ENCODE results near the gene SLC66A2.
"Not testable (repeated sequence)": the region's sequence is repeated elsewhere in the genome, so short reads cannot be mapped to it uniquely, and the experiment has no call there.

SLC66A2 gene

DNA sequence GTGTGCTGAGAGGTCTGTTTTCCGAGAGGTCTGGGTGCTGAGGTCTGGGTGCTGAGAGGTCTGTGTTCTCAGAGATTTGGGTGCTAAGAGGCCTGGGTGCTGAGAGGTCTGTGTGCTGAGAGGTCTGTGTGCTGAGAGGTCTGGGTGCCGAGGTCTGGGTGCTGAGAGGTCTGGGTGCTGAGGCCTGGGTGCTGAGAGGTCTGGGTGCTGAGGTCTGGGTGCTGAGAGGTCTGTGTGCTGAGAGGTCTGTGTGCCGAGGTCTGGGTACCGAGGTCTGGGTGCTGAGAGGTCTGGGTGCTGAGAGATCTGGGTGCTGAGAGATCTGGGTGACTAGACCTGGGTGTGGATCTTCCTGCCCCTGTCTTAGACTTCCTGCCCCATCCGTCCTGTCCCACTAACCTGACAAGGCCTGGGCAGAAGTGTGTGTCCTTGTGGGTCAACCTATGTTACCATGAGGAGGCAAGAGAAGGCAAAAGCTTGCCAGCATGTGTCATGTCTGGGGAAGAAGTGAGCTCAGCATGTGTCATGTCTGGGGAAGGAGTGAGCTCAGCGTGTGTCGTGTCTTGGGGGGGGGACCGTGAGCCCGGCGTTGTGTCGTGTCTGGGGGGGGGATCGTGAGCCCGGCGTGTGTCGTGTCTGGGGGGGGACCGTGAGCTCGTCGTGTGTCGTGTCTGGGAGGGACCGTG, 84.4 kb downstream of the SLC66A2 start:
- no peak for DNase-seq (ENCODE audit: low spot score)

DNA sequence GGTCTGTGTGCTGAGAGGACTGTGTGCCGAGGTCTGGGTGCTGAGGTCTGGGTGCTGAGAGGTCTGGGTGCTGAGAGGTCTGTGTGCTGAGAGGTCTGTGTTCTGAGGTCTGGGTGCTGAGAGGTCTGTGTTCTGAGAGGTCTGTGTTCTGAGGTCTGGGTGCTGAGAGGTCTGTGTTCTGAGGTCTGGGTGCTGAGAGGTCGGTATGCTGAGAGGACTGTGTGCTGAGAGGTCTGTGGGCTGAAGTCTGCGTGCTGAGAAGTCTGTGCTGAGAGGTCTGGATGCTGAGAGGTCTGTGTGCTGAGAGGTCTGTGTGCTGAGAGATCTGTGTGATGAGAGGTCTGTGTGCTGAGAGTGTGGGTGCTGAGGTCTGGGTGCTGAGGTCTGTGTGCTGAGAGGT, 85.5 kb downstream of the SLC66A2 start:
- not testable (repeated sequence) for DNase-seq (ENCODE audit: low spot score)

DNA sequence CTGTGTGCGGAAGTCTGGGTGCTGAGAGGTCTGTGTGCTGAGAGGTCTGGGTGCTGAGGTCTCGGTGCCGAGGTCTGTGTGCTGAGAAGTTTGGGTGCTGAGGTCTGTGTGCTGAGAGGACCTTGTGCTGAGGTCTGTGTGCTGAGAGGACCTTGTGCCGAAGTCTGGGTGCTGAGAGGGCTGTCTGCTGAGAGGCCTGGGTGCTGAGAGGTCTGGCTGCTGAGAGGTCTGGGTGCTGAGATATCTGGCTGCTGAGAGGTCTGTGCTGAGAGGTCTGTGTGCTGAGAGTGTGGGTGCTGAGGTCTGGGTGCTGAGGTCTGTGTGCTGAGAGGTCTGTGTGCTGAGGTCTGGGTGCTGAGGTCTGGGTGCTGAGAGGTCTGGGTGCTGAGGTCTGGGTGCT, 86.5 kb downstream of the SLC66A2 start:
- not testable (repeated sequence) for DNase-seq (ENCODE audit: low spot score)

DNA sequence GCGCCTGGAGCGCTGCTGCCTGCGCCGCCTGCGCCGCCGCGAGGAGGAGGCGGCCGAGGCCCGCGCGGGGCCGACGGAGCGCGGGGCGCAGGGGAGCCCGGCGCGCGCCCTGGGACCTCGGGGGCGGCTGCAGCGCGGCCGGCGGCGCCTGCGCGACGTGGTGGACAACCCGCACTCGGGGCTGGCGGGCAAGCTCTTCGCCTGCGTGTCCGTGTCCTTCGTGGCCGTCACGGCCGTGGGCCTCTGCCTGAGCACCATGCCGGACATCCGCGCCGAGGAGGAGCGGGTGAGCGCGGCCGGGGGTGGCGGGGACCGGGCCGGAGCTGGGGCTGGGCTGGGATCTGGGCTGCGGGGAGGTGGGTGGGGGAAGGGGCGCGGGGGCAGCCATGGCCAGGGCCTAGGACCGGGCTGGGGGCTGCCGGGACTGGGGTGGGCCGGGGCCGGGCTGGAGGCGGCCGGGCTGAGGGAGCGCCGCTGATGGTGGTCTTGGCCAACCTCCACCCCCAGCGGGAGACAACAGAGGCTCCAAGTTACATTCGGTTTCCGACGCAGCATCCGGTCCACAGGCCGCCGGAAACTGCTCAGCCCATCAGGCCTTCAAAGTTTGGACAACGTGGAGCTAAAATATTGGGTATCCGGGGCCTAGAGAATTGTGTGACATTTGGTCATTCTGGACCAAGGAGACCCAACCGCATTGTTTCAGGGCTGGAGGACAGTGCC, 87.3 kb downstream of the SLC66A2 start:
- DNase-seq (ENCODE audit: low spot score) = no peak

DNA sequence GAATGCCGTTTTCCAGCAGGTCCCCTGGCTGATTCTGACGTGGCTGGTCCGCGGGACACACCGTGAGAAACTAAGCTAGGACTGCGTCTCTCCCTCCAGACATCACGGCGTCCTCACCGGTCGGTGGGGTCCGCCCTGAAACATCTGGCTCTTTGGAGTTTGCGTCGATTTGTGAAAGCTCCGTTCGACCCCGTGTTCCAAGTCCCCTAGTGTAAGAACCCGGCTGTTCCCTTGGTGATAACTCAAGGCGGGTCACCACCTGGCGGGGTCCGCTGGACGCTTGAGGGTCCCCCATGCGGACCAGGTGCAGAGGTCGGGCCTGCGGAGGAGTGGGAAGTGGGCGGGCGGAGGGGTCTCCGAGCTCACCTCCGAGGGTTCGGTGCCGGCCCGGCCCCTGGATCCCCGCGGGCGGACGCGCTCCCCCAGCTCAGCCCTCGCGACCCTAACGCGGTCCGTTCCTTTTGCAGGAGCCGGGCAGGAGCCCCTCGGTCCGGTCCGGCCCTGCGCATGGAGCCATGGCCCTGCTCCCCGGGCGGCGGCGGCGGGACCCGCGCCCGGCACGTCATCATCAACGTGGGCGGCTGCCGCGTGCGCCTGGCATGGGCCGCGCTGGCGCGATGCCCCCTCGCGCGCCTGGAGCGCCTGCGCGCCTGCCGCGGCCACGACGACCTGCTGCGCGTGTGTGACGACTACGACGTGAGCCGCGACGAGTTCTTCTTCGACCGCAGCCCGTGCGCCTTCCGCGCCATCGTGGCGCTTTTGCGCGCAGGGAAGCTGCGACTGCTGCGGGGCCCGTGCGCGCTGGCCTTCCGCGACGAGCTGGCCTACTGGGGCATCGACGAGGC, 88.1 kb downstream of the SLC66A2 start:
- DNase-seq (ENCODE audit: low spot score) = no peak

DNA sequence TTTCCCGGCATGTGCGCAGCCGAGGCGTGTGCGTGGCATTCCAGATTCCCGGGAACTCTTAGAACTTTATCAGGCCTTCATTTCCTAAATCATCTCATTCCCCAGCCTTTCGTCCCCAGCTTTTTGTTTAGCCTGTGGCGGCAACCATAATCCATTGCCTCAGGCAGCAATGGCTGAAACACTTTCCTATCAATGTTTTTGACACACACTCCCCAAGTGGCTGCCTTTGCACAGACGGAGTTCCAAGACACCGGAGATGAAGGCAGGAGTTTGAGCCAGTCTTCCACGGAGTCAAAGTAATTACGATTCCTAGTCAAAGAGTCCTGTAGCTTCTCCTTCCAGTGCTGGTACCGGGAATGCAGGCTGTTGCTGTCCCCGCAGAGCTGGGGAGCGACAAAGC, 88.9 kb downstream of the SLC66A2 start:
- no peak for DNase-seq (ENCODE audit: low spot score)

DNA sequence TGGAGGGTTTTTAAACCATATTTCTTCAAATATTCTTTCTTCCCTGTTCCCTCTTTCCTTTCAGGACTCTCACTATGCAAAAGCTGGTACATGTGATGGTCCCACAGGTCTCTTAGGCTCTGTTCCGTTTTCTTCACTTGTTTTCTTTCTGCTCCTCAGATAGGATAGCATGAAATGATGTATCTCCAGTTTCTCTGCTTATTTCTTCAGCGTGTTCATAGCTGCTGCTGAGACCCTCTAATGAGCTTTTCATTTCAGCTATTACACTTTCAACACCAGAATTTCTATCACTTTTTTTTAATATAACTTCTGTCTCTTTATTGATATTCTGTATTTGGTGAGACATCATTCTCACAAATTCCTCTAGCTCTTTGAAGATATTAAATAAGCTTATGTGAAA, 89.8 kb downstream of the SLC66A2 start:
- no peak for DNase-seq (ENCODE audit: low spot score)

DNA sequence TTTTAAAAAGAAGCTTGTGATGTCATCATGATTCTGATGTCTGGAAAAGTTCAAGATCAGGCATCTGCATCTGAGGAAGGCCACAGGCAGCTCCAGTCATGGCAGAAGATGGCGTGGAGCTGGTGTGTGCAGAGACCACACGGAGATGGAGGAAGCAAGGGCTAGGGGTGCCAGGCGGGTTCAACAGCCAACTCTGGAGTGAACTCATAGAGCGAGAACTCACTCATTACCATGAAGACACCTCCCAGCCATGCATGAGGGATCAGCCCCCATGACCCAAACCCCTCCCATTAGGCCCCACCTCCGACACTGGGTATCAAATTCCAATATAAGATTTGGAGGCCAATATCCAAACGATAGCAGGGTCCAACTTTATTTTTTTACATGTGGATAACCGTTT, 92.1 kb downstream of the SLC66A2 start:
- no peak for DNase-seq (ENCODE audit: low spot score)

DNA sequence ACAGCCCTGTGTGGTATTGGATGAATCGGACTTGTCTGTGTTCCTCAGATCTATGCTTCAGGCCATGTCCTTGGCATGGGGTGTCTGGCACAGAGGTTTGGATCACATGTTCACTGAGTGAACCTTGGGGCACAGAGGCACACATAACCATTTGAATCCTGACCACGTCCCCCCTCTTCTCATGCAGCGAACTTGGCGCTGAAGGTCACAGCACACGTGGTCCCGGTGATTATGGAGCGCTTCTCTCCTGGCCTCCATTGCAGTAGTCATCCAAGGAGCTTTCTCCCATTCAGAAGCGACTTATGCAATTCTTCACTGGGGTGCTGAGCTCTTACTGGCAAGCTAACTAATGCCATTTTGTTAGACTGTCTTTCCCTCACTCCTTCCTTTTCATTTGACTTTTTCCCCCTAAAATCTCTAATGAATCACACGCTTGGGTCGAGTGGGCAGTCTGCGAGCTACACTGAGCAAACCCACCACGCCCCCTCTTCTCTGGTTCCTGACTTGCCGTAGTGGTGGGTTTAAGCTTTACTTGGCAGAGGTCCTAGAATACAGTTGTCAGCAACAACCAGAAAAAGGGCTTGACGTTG, 94.3 kb downstream of the SLC66A2 start:
- no peak for DNase-seq (ENCODE audit: low spot score)

DNA sequence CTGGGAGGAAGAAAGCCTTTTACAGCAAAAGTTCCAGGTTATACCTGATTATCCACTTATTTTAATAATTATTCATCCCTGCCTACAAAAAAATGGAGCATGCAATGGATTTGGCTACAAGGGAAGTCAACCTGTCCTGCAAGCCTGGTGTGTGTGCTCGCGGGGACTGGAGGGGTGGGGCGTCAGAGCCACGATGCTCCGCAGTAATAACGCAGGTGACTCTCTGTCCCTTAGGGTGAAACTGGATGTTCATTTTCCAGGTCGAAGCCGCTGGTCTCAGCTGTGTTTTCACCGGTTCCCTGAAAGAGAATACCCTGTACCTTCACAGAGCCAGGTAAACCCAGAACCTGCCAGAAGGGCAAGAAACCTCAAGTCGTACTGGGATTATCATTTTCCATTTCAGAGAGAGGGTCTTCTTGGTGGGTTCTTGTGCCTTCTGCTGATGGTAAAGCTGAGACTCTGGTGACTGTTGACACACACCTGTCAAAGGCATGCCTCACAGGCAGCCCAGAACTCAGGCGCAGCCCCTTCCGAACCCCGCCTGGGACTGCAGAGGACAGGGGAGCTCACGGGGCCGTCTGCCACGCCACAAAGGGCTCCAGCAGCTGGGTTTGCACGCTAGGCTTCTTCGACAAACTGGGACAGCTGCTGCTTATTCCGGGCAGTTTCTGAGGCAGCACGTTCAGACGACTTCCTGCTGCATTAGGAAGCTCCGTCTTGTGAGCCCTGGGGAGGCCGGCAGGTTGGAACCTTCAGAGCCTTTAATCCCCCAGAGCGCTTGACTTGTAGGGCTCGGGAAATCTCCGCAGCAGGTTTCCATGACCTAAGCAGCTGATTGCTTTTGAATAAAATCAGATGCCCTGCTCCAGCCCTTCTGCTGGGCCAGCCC, 95.1 kb downstream of the SLC66A2 start:
- peak; percentile 44 for DNase-seq (ENCODE audit: low spot score)

DNA sequence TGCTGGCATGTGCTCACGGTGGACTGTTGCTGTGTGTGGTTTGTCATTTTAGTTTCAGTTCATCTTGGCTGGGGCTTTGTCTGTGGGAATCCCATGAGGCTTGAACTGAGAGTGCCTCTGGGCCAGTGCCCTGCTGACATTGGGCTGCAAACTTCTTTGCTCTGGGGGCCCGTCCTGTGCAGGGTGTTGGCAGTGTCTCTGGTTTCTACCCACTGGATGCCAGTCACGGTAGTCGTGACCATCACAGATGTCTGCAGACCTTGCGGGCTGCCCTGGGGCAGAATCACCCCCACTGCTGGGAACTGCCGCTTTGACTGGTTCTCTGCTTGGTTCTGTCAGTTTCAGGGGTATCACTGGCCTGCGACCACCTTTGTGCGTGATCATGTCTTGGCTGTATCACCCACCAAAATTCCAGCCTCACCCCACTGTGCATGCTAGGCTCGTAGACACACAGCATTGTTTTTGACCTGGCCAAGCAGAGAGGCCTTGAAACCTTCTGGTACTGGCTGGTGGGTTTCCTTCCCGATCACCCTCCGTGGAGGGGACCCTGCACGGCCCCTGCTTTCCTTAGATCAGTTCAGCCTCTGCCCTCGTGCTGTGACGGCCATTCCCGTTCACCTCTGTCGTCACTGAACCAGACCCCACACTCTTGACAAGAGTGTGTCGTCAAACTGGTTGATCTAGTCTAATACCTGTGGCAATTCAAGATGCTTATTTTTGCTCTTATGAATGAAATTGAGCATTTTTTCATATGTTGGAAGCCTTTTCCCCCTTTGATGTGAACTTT, 96.1 kb downstream of the SLC66A2 start:
- peak; percentile 70 for DNase-seq (ENCODE audit: low spot score)

DNA sequence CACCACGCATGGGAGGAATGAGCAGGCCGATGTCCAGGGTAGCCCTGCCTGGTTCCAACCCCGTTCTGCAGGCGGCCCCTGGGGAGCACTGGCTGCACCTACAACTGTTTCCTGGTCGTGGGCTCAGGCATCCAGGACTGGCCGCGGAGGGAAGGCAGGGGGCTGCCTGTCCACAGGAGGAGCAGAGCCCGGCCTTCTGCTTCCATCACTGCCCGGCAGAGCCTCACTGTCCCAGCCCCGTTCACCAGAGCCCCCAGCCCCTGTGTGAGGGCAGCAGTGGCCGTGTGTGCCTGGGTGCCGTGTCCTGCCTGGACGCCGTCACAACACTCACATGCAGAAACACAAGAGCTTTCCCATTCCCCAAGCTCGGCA, 97.5 kb downstream of the SLC66A2 start:
- no peak for DNase-seq (ENCODE audit: low spot score)

DNA sequence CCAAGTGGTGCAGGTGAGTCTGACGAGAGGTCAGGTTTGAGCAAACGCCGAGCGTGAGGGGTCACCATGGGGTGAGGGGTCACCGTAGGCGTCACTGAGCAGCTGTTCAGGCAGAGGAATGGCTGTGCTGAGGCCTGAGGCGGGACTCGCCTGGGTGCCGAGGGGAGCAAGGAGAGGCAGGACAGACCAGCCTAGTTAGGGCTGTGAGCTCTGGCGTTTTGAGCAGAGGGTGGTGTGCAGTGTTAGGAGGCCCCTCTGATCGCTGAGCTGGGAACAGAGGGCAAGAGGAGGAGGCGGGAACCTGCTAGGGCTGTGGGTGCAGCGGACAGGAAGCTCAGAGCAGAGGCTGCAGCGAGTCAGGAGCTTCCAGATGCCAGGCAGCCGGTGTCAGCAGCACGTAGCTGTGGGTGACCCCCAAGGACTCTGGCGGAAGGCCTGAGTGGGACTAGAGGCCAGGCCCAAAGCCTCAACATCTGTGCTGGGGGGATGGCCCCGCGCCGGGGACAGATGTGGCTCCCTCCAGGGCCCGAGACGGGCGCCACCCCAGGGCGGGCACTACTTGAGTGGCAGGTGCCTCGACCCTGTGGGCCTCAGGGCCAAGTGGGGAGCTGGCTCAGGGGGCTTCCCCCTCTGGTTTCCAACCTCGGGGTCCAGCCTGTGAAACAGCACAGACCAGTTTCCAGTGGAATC, 98.0 kb downstream of the SLC66A2 start:
- DNase-seq (ENCODE audit: low spot score) = no peak

DNA sequence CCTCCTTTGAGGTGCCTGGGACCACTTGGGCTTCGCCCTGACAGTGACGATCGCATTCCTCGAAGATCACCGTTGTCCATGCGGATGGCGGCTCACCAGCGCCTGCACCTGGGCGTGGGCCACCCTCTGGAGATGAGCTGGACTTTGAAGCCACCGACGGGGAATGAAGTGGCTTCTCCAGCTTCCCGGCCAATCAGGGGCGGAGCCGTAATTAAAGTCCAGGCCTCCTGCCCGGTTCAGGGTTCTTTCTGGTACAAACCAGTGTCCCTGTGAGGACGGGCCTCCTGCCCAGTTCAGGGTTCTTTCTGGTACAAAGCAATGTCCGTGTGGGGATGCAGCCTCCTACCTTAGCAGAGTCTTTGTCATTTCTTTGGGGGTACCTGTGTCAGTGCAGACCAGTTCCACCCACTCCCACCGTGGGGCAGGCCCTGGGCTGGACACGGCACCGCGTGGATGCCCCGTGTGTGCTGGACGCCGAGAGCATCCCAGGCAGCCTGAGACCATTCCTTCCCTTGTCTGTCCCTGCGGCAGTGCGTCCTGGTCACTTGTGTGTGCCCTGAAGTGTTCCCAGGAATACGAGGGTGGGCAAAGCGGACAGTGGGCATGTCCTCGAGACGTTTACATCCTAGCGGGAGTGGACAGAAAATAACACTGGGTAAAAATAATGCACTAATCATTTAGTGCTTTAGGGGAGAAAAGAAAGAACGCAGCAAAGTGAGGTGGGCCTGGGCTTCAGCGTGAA, 98.7 kb downstream of the SLC66A2 start:
- DNase-seq (ENCODE audit: low spot score) = no peak

Data from germinal center (tissue), 1 donor.